ENCODE results near the gene RP2. TPM values are rescaled to one million over a fixed set of nuclear protein-coding genes. Genes with fewer than 3 reads are reported as not detected.
A peak's percentile ranks its signal among the peaks of the same experiment; 100 is the strongest.

Gene RP2
- total RNA-seq, 2 experiments from 2014 or later = 3.3 to 5.0 TPM

- peak overlapping the region; percentile 46 for H3K4me3 Mint-ChIP-seq
- DNase-seq = peak; percentile 73
- peak; percentile 98 for ATAC-seq
- H3K27ac Mint-ChIP-seq = no peak overlapping the region
- ChIA-PET POLR2A (no interaction called here), CTCF (interaction anchor here (0.7 to 1.7 kb wide), 6 partner anchors 9 to 74 kb away, joined by 3 to 5 read pairs (median 3); partner anchors contain the start of gene JADE3)
- H3K27me3 Mint-ChIP-seq = peaks cover 3% of the 10 kb centered on the region
- peaks cover 2% of the 10 kb centered on the region for H3K4me1 Mint-ChIP-seq
- H3K36me3 Mint-ChIP-seq (ENCODE audit: low read depth) = no peaks in the 10 kb centered on the region
- intact Hi-C loops (cut with DNase I, micrococcal nuclease) = loop anchor here (1.0 to 5.0 kb wide), 3 partner anchors 75 to 189 kb away; no protein-coding TSS in a partner anchor
- no peaks in the 10 kb centered on the region for H3K9me3 Mint-ChIP-seq (ENCODE audit: low read depth)
These were observed 66.8 kb downstream of the RP2 start for GRCh38 chrX:46903458-46904242.

- Mint-ChIP-seq H3K27me3 (peaks cover 3% of the 10 kb centered on the region), H3K27ac (no peak overlapping the region), H3K36me3 (ENCODE audit: low read depth) (no peaks in the 10 kb centered on the region), H3K9me3 (ENCODE audit: low read depth) (no peaks in the 10 kb centered on the region), H3K4me1 (peaks cover 2% of the 10 kb centered on the region), H3K4me3 (no peak overlapping the region)
- intact Hi-C loops (cut with DNase I, micrococcal nuclease) = loop anchor here (2.0 to 5.0 kb wide), 2 partner anchors 126 to 188 kb away; no protein-coding TSS in a partner anchor
- POLR2A ChIA-PET = no interaction called here
- DNase-seq (no peak), ATAC-seq (no peak)
- CTCF ChIA-PET = interaction anchor here (1.1 to 1.7 kb wide), 2 partner anchors 24 to 73 kb away, joined by 3 to 5 read pairs; no protein-coding TSS in a partner anchor
These were observed 67.8 kb downstream of the RP2 start for GRCh38 chrX:46904626-46905025.

- no peak for ATAC-seq
- peaks cover 10% of the 10 kb centered on the region for H3K4me1 Mint-ChIP-seq
- peaks cover 22% of the 10 kb centered on the region for H3K27me3 Mint-ChIP-seq
- POLR2A ChIA-PET = interaction anchor here (0.6 kb wide), 1 partner anchor 1290 kb away, joined by 3 read pairs; no protein-coding TSS in a partner anchor
- intact Hi-C loops (cut with DNase I, micrococcal nuclease) = loop anchor here (5.0 kb wide), 2 partner anchors 122 to 182 kb away; no protein-coding TSS in a partner anchor
- CTCF ChIA-PET = no interaction called here
- H3K27ac Mint-ChIP-seq = no peak overlapping the region
- DNase-seq = no peak
- H3K4me3 Mint-ChIP-seq = no peak overlapping the region
- no peaks in the 10 kb centered on the region for H3K36me3 Mint-ChIP-seq (ENCODE audit: low read depth)
- H3K9me3 Mint-ChIP-seq (ENCODE audit: low read depth) = no peaks in the 10 kb centered on the region
These were observed 73.6 kb downstream of the RP2 start for GRCh38 chrX:46910415-46910814.

- no peaks in the 10 kb centered on the region for H3K9me3 Mint-ChIP-seq (ENCODE audit: low read depth)
- intact Hi-C loops (cut with DNase I, micrococcal nuclease) = loop anchor here (2.0 to 5.0 kb wide), 4 partner anchors 67 to 180 kb away; no protein-coding TSS in a partner anchor
- peaks cover 31% of the 10 kb centered on the region for H3K27me3 Mint-ChIP-seq
- DNase-seq (peak; percentile 47), ATAC-seq (peak; percentile 24)
- peaks cover 10% of the 10 kb centered on the region for H3K4me1 Mint-ChIP-seq
- no peaks in the 10 kb centered on the region for H3K36me3 Mint-ChIP-seq (ENCODE audit: low read depth)
- H3K4me3 Mint-ChIP-seq = peak within 1 kb of the TSS; percentile 71
- no peak within 1 kb of the TSS for H3K27ac Mint-ChIP-seq
- ChIA-PET POLR2A (no interaction called here), CTCF (interaction anchor here (1.1 kb wide), 1 partner anchor 8 kb away, joined by 3 read pairs; no protein-coding TSS in a partner anchor)
These were observed 75.3 kb downstream of the RP2 start, which contains the start of gene JADE3 for GRCh38 chrX:46912098-46912602. Gene JADE3 (plus strand): TSS chrX:46912421. CDS start chrX:46984895, 72,474 bp downstream.

- Mint-ChIP-seq H3K27me3 (peaks cover 36% of the 10 kb centered on the region), H3K4me1 (peaks cover 10% of the 10 kb centered on the region), H3K9me3 (ENCODE audit: low read depth) (no peaks in the 10 kb centered on the region), H3K36me3 (ENCODE audit: low read depth) (no peaks in the 10 kb centered on the region), H3K4me3 (peak overlapping the region; percentile 71), H3K27ac (no peak overlapping the region)
- intact Hi-C loops (cut with DNase I, micrococcal nuclease) = loop anchor here (2.0 to 5.0 kb wide), 4 partner anchors 66 to 179 kb away; no protein-coding TSS in a partner anchor
- peak; percentile 66 for ATAC-seq
- ChIA-PET POLR2A (interaction anchor here (0.7 kb wide), 1 partner anchor 27 kb away, joined by 3 read pairs; no protein-coding TSS in a partner anchor), CTCF (interaction anchor here (0.5 to 1.1 kb wide), 6 partner anchors 9 to 1775 kb away, joined by 3 to 5 read pairs (median 3); no protein-coding TSS in a partner anchor)
- peak; percentile 52 for DNase-seq
These were observed 76.0 kb downstream of the RP2 start for GRCh38 chrX:46912603-46913491.

GRCh38 chrX:46913667-46914066 is 76.8 kb downstream of the RP2 start:
- ChIA-PET CTCF (interaction anchor here (0.5 to 1.0 kb wide), 4 partner anchors 26 to 1776 kb away, joined by 3 to 5 read pairs (median 3); no protein-coding TSS in a partner anchor), POLR2A (no interaction called here)
- Mint-ChIP-seq H3K9me3 (ENCODE audit: low read depth) (no peaks in the 10 kb centered on the region), H3K27ac (peak overlapping the region; percentile 37), H3K4me1 (peaks cover 10% of the 10 kb centered on the region), H3K4me3 (peak overlapping the region; percentile 71), H3K36me3 (ENCODE audit: low read depth) (no peaks in the 10 kb centered on the region), H3K27me3 (peaks cover 38% of the 10 kb centered on the region)
- ATAC-seq = no peak
- peak; percentile 7 for DNase-seq
- intact Hi-C loops (cut with DNase I, micrococcal nuclease) = loop anchor here (2.0 to 5.0 kb wide), 4 partner anchors 65 to 179 kb away; no protein-coding TSS in a partner anchor

- intact Hi-C loops (cut with DNase I, micrococcal nuclease) = no loop called here
- Mint-ChIP-seq H3K9me3 (ENCODE audit: low read depth) (peaks cover 4% of the 10 kb centered on the region), H3K4me3 (no peak overlapping the region), H3K4me1 (peaks cover 10% of the 10 kb centered on the region), H3K27ac (no peak overlapping the region), H3K36me3 (ENCODE audit: low read depth) (peaks cover 2% of the 10 kb centered on the region), H3K27me3 (peaks cover 43% of the 10 kb centered on the region)
- ATAC-seq (no peak), DNase-seq (no peak)
- CTCF ChIA-PET = no interaction called here
- POLR2A ChIA-PET = no interaction called here
These were observed 79.4 kb downstream of the RP2 start for GRCh38 chrX:46916273-46916672.

GRCh38 chrX:46917622-46918021 is 80.8 kb downstream of the RP2 start:
- H3K4me3 Mint-ChIP-seq = no peak overlapping the region
- POLR2A ChIA-PET = no interaction called here
- H3K27me3 Mint-ChIP-seq = peaks cover 43% of the 10 kb centered on the region
- CTCF ChIA-PET = interaction anchor here (1.1 kb wide), 1 partner anchor 11 kb away, joined by 4 read pairs; no protein-coding TSS in a partner anchor
- peaks cover 2% of the 10 kb centered on the region for H3K36me3 Mint-ChIP-seq (ENCODE audit: low read depth)
- no peak overlapping the region for H3K27ac Mint-ChIP-seq
- H3K4me1 Mint-ChIP-seq = peaks cover 10% of the 10 kb centered on the region
- intact Hi-C loops (cut with DNase I, micrococcal nuclease) = no loop called here
- ATAC-seq (no peak), DNase-seq (no peak)
- peaks cover 4% of the 10 kb centered on the region for H3K9me3 Mint-ChIP-seq (ENCODE audit: low read depth)

- H3K9me3 Mint-ChIP-seq (ENCODE audit: low read depth) = peaks cover 4% of the 10 kb centered on the region
- H3K36me3 Mint-ChIP-seq (ENCODE audit: low read depth) = peaks cover 2% of the 10 kb centered on the region
- intact Hi-C loops (cut with DNase I, micrococcal nuclease) = no loop called here
- no peak overlapping the region for H3K4me3 Mint-ChIP-seq
- ChIA-PET POLR2A (no interaction called here), CTCF (interaction anchor here (0.6 to 1.1 kb wide), 2 partner anchors 9 to 11 kb away, joined by 3 to 4 read pairs; no protein-coding TSS in a partner anchor)
- H3K27me3 Mint-ChIP-seq = peaks cover 42% of the 10 kb centered on the region
- peaks cover 9% of the 10 kb centered on the region for H3K4me1 Mint-ChIP-seq
- ATAC-seq (no peak), DNase-seq (no peak)
- no peak overlapping the region for H3K27ac Mint-ChIP-seq
These were observed 81.6 kb downstream of the RP2 start for GRCh38 chrX:46918434-46918833.

- H3K27me3 Mint-ChIP-seq = peaks cover 27% of the 10 kb centered on the region
- H3K9me3 Mint-ChIP-seq (ENCODE audit: low read depth) = peaks cover 4% of the 10 kb centered on the region
- intact Hi-C loops (cut with DNase I, micrococcal nuclease) = no loop called here
- H3K36me3 Mint-ChIP-seq (ENCODE audit: low read depth) = peaks cover 2% of the 10 kb centered on the region
- ChIA-PET POLR2A (no interaction called here), CTCF (no interaction called here)
- no peaks in the 10 kb centered on the region for H3K4me1 Mint-ChIP-seq
- DNase-seq (no peak), ATAC-seq (no peak)
- H3K27ac Mint-ChIP-seq = no peak overlapping the region
- H3K4me3 Mint-ChIP-seq = no peak overlapping the region
These were observed 83.4 kb downstream of the RP2 start for GRCh38 chrX:46920235-46920634.

- ChIA-PET POLR2A (no interaction called here), CTCF (no interaction called here)
- H3K4me3 Mint-ChIP-seq = no peak overlapping the region
- H3K4me1 Mint-ChIP-seq = no peaks in the 10 kb centered on the region
- intact Hi-C loops (cut with DNase I, micrococcal nuclease) = no loop called here
- peaks cover 4% of the 10 kb centered on the region for H3K9me3 Mint-ChIP-seq (ENCODE audit: low read depth)
- DNase-seq (no peak), ATAC-seq (no peak)
- H3K36me3 Mint-ChIP-seq (ENCODE audit: low read depth) = peaks cover 2% of the 10 kb centered on the region
- H3K27me3 Mint-ChIP-seq = peaks cover 13% of the 10 kb centered on the region
- H3K27ac Mint-ChIP-seq = no peak overlapping the region
These were observed 85.8 kb downstream of the RP2 start for GRCh38 chrX:46922611-46923010.

Measured in activated CD4-positive, alpha-beta T cell treated with anti-CD3 and anti-CD28 coated beads for 36 hours (primary cell).